Stimulated activated CD8-positive, alpha-beta memory T cell treated with anti-CD3 and anti-CD28 coated beads, Interleukin-7, amount 100 ng/mL, for 48 hours (primary cell): ENCODE data around the gene ABHD14A.
A peak's percentile ranks its signal among the peaks of the same experiment; 100 is the strongest.
"Not testable (repeated sequence)": the region's sequence is repeated elsewhere in the genome, so short reads cannot be mapped to it uniquely, and the experiment has no call there.

Source experiments
- DNase-seq, 2 donors: peaks; one replicate each; pipeline ENCODE4 v3.0.0-alpha.2; 2020; ENCODE audit warnings: low read depth in 1 of 2; ENCODE audit errors: extremely low read depth in 1 of 2

ABHD14A gene

DNA sequence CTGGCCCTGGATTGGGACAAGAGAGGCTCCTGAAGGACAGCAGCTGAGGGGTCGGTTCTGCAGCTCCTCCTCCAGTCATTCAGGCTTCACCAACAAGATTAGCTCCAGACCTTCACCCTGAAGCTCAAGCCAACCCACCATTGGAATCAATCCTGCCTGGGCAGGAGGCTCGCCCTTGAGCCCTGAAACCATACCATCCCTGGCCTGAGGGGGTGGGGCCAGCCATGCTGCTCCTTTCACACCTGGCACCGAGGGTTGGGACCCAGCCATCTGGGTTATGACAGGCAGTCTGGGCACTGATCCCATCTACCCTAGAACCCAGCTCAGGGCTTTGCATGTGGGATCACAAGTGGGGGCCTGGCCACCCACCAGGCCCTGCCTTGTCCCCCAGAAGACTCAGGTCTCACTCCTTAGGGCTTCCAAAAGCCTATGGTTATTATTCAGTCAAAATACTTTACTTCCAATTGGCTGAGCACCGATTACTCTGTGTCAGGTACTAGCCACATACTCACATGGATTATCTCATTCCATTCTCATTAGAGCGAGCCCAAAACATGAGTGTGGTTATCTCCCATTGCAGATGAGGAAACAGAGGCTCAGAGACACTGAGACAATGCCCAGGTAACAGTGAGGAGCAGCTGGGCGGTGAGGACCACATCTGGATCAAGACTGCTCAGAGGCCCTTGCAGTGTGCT lies 4.1 kb upstream of the ABHD14A start:
- no peak for DNase-seq

DNA sequence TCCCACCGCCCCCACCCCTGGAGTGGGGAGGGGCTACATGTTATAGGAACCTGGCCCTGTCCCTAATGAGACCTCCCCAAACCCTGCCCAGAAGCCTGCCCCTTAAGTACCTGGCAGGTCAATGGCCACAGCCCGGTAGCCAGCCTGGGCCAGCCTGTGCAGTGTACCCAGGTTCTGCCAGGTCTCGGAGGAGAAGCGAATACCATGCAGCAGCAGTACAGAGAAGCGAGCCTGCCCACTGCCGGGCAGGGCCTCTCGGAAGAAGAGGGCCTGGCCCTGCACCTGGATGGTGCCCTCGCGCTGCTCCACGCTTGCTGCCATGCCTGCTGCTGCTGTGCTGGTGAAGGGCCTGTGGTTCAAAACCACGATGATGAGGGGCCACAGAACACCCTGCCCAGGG lies 3.5 kb upstream of the ABHD14A start:
- no peak for DNase-seq

DNA sequence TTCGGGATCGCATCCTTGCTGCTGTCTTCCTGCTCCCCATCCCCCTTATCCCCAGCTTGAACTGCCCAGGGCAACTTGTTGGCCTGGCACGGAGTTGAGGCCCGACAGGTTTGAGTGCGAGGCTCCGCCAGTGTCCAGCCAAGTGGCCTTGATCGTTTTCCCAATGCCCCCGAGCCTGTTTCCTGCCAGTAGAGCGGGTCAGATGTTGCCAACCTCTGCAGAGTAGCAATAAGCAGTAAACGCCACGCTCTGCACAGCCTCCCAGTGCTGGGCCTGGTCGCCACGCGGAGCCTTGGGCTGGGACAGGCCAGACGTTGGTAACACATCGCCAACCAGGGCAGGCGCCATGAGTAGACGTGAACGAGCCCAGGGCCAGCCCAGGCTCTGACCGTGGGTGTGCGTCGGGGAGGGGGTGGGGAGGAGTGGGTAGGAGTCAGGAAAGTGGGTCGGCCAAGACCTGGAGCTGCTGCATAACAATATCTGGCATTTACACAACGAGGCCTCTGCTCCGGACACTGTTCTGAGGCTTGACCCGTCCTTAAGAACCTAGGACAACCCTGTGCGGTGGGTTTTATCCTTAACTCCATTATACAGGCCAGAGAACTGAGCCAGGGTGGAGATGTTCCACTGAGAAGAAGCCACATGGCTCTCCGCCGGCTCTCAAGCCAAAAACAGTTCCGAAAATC lies 444 bp upstream of the ABHD14A start:
- DNase-seq = no peak

DNA sequence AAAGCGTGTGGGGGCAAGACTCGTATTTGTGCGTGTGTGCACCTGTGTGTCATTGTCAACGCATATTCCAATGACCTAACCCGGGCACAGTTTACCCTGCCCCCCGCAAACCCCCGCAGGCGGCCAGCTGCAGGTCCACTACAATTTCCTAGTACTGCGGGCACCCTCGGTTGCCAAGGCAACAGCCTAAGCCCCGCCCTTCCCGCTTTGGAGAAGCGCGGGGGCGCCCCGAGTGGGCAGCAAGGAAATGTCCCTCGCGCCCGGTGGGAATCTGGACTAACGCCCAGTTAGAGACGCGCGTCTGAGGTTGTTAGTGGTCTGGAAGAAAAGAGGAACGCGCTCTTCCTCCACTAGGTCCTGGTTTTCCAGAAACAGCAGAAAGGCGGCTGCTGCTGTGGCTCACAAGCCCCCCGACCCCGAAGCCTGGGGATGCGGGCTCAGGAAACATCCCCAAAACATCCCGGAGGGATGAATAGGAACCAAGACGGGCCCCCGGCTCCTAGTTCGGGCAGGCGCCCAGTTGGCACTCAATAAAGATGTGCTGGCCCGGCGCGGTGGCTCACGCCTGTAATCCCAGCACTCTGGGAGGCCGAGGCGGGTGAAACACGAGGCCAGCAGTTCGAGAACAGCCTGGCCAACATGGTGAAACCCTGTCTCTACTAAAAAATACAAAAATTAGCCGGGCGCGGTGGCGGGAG lies 1.1 kb downstream of the ABHD14A start:
- peak in 1 of 2 donors; percentile 24 for DNase-seq

DNA sequence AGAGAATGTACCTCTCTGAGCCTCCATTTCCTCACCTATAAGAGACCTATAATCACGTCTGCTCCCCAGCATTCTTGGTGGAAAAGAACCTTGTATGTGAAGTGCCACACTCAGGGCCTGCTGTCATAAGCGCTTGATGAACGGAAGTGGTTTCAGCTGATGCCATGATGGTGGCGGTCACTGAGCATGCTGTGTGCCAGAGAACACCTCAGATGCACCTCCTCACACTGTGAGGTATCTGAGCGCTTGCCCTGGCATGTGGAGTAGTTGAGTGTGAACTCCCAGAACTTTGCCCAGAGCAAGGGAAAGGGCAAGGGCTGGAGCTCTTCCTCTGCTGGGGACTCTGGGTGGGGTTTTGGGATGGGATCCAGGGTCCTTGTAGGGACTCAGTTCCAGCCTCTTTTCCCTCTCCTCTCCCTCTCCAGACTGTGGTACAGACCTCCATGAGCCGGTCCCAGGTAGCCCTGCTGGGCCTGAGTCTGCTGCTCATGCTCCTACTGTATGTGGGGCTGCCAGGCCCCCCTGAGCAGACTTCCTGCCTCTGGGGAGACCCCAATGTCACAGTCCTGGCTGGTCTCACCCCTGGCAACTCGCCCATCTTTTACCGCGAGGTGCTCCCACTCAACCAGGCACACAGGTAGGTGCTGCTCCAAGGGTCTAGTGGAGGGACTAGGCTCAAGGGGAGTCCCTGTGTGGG lies 2.7 kb downstream of the ABHD14A start:
- DNase-seq = no peak

DNA sequence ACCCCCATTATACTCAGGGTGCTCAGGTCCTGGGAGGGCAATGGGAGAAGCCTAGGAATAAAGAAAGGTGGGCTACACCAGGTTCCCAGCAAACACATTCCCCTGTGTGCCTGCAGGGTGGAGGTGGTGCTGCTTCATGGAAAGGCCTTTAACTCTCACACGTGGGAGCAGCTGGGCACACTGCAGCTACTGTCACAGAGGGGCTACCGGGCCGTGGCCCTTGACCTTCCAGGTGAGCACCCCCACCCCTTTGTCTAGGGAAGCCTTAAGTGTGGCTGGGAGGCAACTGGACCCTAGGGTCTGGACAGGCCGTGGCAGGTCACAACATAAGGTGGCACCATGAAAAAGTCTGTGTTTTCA lies 3.3 kb downstream of the ABHD14A start:
- no peak for DNase-seq

DNA sequence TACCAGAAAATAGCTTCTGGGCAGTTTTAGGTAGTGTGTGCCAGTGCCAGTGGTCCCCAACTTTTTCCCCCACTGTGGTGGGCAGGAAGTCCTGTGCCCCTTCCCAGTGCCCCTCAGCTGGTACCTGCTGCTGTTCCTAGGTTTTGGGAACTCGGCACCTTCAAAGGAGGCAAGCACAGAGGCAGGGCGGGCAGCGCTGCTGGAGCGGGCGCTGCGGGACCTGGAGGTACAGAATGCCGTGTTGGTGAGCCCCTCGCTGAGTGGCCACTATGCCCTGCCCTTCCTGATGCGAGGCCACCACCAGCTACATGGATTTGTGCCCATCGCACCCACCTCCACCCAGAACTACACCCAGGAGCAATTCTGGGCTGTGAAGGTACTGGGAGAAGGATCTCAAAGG lies 5.4 kb downstream of the ABHD14A start:
- DNase-seq = no peak

DNA sequence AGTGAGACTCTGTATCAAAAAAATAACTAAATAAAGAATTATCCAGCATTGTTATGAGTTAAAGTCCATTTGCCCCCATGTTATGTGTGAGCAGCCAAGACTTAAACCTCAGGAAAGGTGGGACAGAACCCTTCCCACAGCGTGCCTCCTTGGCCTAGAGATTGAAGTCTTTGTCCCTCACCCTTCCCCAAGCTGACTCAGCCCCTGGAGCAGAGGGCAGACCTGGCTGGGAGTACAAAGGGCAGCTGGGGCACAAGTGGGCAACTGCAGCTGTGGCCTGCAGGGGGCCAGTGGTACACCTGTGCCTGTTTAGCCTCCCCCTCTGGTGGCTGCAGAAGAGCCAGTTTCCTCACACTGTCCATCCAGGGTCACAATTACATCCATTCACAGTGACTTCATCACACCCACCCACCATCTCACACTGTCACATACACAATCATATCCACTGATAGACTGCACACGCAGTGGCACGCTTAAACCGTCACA lies 7.5 kb downstream of the ABHD14A start:
- peak in 1 of 2 donors; percentile 22 for DNase-seq

DNA sequence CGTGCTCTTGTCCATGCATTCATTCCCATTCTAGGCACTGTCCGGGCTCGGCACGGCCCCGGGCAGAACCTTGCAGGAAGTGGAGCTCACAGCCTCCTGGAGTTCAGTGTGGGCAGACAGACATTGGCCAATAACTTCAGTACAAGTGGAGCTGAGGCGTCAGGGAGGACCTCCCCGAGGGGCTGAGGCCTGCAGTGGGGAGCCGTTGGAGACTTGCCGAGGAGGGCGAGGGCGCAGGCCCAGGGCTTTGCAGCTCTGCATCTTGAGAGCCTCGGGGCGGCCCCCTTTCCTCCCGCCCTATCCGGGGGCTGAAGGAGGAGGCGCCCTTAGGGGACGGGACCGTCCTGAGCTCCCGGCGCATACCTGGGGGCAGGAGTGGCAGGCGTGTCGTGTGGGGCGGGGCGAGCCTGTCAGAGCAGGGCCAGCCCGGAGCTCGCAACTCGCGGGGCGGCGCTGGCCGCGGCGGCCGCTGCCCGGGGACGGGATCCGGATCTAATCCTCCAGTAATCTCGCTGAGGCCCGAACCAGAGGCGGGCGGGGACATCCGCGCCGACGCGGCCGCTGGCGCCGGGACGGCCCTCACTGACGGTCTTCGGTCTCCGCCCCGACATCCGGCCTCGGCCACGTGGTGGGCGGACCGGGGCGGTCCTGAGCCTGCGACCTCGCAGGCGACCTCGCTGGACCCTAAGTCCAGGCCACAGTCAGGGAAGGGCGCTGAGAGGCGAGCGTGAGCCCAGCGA lies 8.1 kb downstream of the ABHD14A start, which contains the start of gene ACY1:
Gene ACY1, plus strand, starts transcription at position 698 of the 740 bp plus-strand sequence. CDS start 530 bp downstream, outside the sequence.
- DNase-seq = peak; percentile 69 to 82

DNA sequence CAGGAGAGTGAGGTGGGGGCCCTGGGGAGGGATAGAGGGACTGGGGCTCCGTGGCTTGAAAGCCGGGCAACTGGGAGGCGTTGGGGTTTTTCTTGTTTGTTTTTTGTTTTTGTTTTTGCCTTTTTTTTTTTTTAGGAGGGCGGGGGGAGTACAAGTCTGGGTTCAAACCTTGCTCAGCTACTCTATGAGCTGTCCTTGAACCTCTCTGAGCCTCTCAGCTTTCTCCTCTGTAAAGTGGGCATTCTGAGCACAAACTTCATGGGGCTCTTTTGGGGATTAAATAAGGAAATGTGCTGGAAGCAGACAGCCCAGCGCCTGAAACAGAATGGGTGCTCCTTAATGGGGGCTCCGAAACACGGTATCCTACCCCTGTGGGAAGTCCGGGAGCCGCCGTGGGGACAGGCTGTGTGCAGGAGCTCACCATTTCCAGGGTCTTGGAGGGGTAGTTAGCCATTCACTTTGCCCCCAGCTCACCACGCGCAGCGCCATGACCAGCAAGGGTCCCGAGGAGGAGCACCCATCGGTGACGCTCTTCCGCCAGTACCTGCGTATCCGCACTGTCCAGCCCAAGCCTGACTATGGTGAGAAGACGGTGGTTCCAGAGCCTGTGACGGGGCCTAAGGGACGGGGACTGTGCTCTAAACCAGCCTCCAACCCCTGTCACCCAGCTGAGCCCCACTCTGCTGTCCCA lies 8.9 kb downstream of the ABHD14A start:
- no peak for DNase-seq

DNA sequence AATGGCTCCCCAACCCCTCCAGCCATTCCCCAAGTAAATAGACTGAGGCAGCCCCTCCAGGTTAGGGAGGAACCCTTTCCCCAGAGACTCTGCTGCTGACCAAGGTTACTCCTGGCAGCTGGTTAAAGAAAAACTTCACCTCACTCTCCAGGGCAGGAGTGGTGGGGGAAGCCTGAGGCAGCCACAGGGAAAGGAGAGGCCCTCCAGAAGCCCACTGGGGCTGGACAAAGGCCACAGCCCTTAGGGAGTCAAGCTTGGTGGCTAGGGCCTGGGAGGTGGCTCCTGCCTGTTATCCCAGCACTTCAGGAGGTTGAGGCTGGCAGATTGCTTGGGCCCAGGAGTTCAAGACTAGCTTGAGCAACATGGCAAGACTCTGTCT lies 9.4 kb downstream of the ABHD14A start:
- no peak for DNase-seq

DNA sequence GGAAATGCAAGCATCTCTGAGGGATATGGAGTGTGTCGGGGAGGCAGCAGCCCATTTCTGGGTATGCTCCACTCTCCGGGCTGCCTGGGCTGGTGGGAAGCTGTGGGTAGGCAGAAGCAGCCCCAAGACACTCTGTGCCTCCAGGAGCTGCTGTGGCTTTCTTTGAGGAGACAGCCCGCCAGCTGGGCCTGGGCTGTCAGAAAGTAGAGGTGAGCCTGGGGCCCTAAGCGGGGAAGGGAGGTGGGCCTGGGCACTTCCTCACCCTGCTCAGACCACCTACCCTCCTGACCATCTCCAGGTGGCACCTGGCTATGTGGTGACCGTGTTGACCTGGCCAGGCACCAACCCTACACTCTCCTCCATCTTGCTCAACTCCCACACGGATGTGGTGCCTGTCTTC lies 10.2 kb downstream of the ABHD14A start:
- no peak for DNase-seq

DNA sequence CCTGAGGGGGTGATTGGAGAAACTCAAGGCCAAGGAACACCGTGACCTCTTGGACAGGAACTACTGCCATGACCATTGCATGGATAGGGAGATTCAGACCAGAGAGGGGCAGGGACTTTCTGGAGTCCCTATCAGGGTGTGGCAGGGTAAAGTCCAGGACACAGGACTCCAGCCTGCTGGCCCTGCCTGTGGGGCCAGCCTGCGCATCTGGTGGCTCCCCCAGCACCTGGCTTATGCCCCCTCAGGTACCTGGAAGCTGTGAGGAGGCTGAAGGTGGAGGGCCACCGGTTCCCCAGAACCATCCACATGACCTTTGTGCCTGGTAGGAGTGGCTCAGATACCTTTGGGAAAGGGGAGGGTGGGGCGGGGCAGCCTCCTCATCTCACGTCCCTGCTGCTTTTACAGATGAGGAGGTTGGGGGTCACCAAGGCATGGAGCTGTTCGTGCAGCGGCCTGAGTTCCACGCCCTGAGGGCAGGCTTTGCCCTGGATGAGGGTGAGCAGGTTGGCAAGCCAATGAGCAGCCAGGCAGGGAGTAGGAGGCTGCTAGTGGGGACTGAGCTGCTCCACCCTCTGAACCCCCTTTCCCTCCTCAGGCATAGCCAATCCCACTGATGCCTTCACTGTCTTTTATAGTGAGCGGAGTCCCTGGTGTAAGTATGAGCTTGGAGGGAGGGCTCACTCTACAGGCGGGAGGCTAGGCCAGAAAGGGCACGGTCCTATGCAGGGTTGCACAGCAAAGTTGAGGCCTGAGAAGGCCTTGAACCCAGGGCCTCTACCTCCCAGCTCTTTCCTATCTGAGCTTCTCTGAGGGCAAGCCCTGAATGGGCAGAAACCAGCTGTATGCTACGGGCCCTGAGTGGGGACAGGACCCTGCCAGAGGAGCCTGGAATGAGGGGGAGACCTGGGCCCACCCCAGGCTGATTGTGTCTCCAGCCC lies 11.4 kb downstream of the ABHD14A start:
- DNase-seq = no peak

DNA sequence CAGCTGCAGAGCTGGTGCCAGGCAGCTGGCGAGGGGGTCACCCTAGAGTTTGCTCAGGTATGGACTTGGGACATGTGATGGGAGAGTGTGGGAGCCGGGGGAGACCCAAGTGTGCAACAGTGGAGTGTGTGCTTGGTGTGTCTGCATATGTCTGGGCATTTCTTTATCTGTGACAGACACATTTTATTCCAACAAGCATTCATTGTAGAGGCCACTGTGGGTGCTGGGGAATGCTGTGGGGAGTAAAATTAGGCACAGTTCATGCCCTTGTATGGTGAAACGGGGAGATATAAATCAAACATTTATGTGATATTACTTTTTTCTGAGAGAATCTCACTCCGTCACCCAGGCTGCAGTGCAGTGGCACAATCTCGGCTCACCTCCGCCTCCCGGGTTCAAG lies 12.7 kb downstream of the ABHD14A start:
- no peak for DNase-seq

DNA sequence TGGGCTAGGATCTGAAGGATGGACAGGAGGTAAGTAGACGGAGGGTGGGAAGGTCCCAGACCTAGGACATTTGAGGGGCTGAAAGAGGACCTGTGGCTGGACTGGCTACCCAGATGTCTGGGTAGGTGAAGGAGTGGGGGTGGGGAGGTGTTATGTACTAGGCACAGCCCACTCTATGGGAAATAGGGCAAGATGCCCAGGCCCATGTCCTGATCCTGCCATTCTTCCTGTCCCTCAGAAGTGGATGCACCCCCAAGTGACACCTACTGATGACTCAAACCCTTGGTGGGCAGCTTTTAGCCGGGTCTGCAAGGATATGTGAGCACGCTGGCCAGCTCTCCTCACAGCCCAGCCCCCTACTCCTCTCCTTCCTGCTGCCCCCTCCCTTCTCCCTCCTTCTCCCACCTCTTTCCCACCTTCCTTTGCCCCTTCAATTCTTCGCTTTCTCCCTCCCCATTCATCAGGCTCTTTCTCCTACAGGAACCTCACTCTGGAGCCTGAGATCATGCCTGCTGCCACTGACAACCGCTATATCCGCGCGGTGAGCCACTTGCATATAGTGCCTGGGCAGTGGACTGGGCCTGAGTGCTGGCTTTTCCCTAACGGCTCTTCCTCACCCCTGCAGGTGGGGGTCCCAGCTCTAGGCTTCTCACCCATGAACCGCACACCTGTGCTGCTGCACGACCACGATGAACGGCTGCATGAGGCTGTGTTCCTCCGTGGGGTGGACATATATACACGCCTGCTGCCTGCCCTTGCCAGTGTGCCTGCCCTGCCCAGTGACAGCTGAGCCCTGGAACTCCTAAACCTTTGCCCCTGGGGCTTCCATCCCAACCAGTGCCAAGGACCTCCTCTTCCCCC lies 13.7 kb downstream of the ABHD14A start:
- no peak for DNase-seq

DNA sequence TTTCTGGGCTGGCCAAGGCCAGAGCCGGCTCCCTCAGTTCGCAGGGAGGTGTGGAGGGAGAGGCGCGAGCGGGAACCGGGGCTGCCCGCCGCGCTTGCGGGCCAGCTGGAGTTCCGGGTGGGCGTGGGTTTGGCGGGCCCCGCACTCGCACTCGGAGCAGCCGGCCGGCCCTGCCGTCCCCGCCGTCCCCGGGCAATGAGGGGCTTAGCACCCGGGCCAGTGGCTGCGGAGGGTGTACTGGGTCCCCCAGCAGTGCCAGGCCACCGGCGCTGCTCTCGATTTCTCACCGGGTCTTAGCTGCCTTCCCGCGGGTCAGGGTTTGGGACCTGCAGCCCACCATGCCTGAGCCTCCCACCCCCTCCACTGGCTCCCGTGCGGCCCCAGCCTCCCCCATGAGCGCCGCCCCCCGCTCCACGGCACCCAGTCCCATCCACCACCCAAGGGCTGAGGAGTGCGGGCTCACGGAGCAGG lies 15.7 kb downstream of the ABHD14A start:
- DNase-seq = not testable (repeated sequence)

DNA sequence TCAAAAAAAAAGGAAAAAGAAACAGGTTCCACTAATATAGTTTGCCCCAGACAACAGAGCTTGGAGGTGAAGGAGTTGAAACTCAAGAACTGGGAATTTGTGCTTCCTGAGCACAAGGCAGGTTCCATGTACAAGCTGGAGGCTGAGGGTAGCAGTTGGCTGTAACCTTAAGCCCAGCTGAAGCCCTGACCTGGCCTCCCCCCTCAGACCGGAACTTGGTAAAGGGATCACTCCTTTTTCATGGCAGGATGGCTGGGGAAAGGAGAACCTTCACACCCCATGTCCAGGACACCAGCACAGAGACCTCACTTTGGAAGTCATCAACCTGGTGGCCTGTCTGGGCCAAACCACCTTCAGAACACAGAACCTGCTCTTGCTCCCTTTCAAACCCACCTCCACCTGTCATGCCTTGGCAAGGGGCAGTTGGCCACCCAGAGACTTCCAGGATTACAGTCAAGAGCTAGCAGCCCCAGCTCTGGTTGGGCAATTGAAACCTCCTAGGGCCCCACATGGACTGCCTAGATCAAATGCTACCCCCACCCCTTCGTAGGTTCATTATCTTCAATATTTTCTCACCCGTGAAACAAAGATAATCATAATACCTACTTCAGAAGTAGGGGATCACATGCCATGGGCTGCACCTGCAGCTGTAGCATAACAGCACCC lies 17.3 kb downstream of the ABHD14A start:
- DNase-seq = no peak
